Urinary bladder (tissue), 4 donors: ENCODE results near the gene POU2F2. TPM values are rescaled to one million over a fixed set of nuclear protein-coding genes. Genes with fewer than 3 reads are reported as not detected.
"Not testable (repeated sequence)": the region's sequence is repeated elsewhere in the genome, so short reads cannot be mapped to it uniquely, and the experiment has no call there.

Source experiments
- DNase-seq: peaks from one replicate; pipeline ENCODE4 v3.0.0-alpha.2; 2015; ENCODE audit errors: extremely low spot score
- H3K27ac ChIP-seq: one replicate; pipeline ENCODE4 v1.5.1; 2013; ENCODE audit warnings: low read depth, mild to moderate bottlenecking, moderate library complexity
- H3K36me3 ChIP-seq: one replicate; pipeline ENCODE4 v1.6.1; 2013; ENCODE audit warnings: mild to moderate bottlenecking, moderate library complexity; ENCODE audit not compliant: insufficient read depth
- H3K4me1 ChIP-seq: one replicate; pipeline ENCODE4 v1.6.1; 2013; ENCODE audit warnings: mild to moderate bottlenecking, moderate library complexity; ENCODE audit not compliant: insufficient read depth
- H3K4me3 ChIP-seq: one replicate; pipeline ENCODE4 v1.5.1; 2013; ENCODE audit warnings: low read depth, low read length
- WGBS: extraction: QIAGEN DNeasy Blood & Tissue Kit; methylation state at CpG from one replicate; pipeline ENCODE4 v1.1.7; 2013; 5-methylcytosine and 5-hydroxymethylcytosine counted together
- polyA plus RNA-seq: library from polyadenylated mRNA; stranded (reverse); fragments of 200-250 nt; gene quantifications from one replicate; pipeline ENCODE4 v1.2.3, GENCODE V29; 2013
- total RNA-seq: library from RNA; depleted of rRNA; stranded (reverse); fragments of >200 nt; gene quantifications from one replicate; pipeline ENCODE4 v1.2.3, GENCODE V29; 2014
- donor health status: healthy with polysubstance abuse.
- donor health status: healthy.

Gene POU2F2
- total and polyA plus RNA-seq, 2 donors = 0.95 to 4.4 TPM

GRCh38 chr19:42053037-42053935 is 79.0 kb downstream of the POU2F2 start:
- H3K36me3 ChIP-seq = no peaks in the 10 kb centered on the region
- H3K27ac ChIP-seq = no peak overlapping the region
- H3K4me1 ChIP-seq = no peaks in the 10 kb centered on the region
- no peak overlapping the region for H3K4me3 ChIP-seq
- no peak for DNase-seq
- WGBS = 92% methylated on average over 17 of the region's 17 CpGs

GRCh38 chr19:42052241-42052863 is 79.9 kb downstream of the POU2F2 start:
- 65% methylated on average over 10 of the region's 10 CpGs for WGBS
- Histone ChIP-seq H3K4me1 (no peaks in the 10 kb centered on the region), H3K36me3 (no peaks in the 10 kb centered on the region), H3K27ac (no peak overlapping the region), H3K4me3 (no peak overlapping the region)
- DNase-seq = no peak

- Histone ChIP-seq H3K4me1 (no peaks in the 10 kb centered on the region), H3K36me3 (no peaks in the 10 kb centered on the region), H3K27ac (no peak overlapping the region), H3K4me3 (no peak overlapping the region)
- 88% methylated on average over 14 of the region's 14 CpGs for WGBS
- no peak for DNase-seq
These were observed 80.8 kb downstream of the POU2F2 start for GRCh38 chr19:42051166-42052115.

- no peak for DNase-seq
- no peaks in the 10 kb centered on the region for H3K4me1 ChIP-seq
- H3K36me3 ChIP-seq = no peaks in the 10 kb centered on the region
- WGBS = 61% methylated on average over 4 of the region's 4 CpGs
- no peak overlapping the region for H3K27ac ChIP-seq
- H3K4me3 ChIP-seq = no peak overlapping the region
These were observed 83.3 kb downstream of the POU2F2 start for GRCh38 chr19:42048992-42049391.

GRCh38 chr19:42045575-42045974 is 86.7 kb downstream of the POU2F2 start:
- H3K36me3 ChIP-seq = no peaks in the 10 kb centered on the region
- no peak overlapping the region for H3K4me3 ChIP-seq
- no peaks in the 10 kb centered on the region for H3K4me1 ChIP-seq
- no peak for DNase-seq
- no peak overlapping the region for H3K27ac ChIP-seq
- WGBS = 93% methylated on average over 7 of the region's 7 CpGs

- H3K36me3 ChIP-seq = no peaks in the 10 kb centered on the region
- no peak overlapping the region for H3K4me3 ChIP-seq
- no peak for DNase-seq
- 90% methylated on average over 30 of the region's 30 CpGs for WGBS
- no peaks in the 10 kb centered on the region for H3K4me1 ChIP-seq
- H3K27ac ChIP-seq = no peak overlapping the region
These were observed 89.6 kb downstream of the POU2F2 start for GRCh38 chr19:42042455-42043170.

GRCh38 chr19:42040491-42040890 is 91.8 kb downstream of the POU2F2 start:
- not testable (repeated sequence) for DNase-seq, H3K4me1 ChIP-seq, H3K27ac ChIP-seq, H3K36me3 ChIP-seq, H3K4me3 ChIP-seq
- 89% methylated on average over 9 of the region's 9 CpGs for WGBS

- H3K36me3 ChIP-seq = no peaks in the 10 kb centered on the region
- no peak for DNase-seq
- H3K27ac ChIP-seq = no peak overlapping the region
- H3K4me1 ChIP-seq = no peaks in the 10 kb centered on the region
- H3K4me3 ChIP-seq = no peak overlapping the region
These were observed 92.2 kb downstream of the POU2F2 start for GRCh38 chr19:42040031-42040430.

- H3K36me3 ChIP-seq = no peaks in the 10 kb centered on the region
- DNase-seq = no peak
These were observed 93.6 kb downstream of the POU2F2 start for GRCh38 chr19:42038666-42039065.

GRCh38 chr19:42037649-42038048 is 94.6 kb downstream of the POU2F2 start:
- no peaks in the 10 kb centered on the region for H3K4me1 ChIP-seq
- no peak for DNase-seq
- no peak overlapping the region for H3K27ac ChIP-seq
- no peaks in the 10 kb centered on the region for H3K36me3 ChIP-seq
- 81% methylated on average over 5 of the region's 5 CpGs for WGBS
- no peak overlapping the region for H3K4me3 ChIP-seq

More at GRCh38 chr19:42038666-42039065, 93.6 kb downstream of the POU2F2 start:
- H3K4me3 ChIP-seq = no peak overlapping the region
- 59% methylated on average over 6 of the region's 6 CpGs for WGBS
- no peak overlapping the region for H3K27ac ChIP-seq
- H3K4me1 ChIP-seq = no peaks in the 10 kb centered on the region
